H1 (cell line): Measurements from ENCODE around the gene TSKS.

Experiments
- BRCA1 ChIP-seq: IDR thresholded peaks from 2 replicates; pipeline ENCODE4 v1.6.1; 2012; ENCODE audit warnings: low read depth, low read length, improper control_type of control experiment
- CREB1 ChIP-seq: IDR thresholded peaks from 2 replicates; pipeline ENCODE4 v1.6.1; 2012; ENCODE audit warnings: inconsistent platforms
- NRF1 ChIP-seq: IDR thresholded peaks from 2 replicates; pipeline ENCODE4 v1.6.1; 2011; ENCODE audit warnings: mild to moderate bottlenecking, low read depth, low read length, improper control_type of control experiment
- POLR2A ChIP-seq, 2 experiments: IDR thresholded peaks; 1 replicate in 1 of 2; 2 replicates in 1 of 2; pipeline ENCODE4 v1.6.1; 2011; ENCODE audit warnings: low read depth in 2 of 2, low read length in 2 of 2, mild to moderate bottlenecking in 2 of 2; ENCODE audit errors: control extremely low read depth in 1 of 2
- TF ChIP-seq, protein P1 (sequence below), 3 experiments: IDR thresholded peaks; 1 replicate in 2 of 3; 2 replicates in 1 of 3; pipeline versions ENCODE4 v1.5.1 to v1.6.1; 2011; ENCODE audit warnings: low read length in 3 of 3, mild to moderate bottlenecking in 3 of 3, inconsistent platforms in 2 of 3, low read depth in 1 of 3, moderate library complexity in 1 of 3; ENCODE audit not compliant: insufficient read depth in 1 of 3; ENCODE audit errors: control extremely low read depth in 1 of 3
- TF ChIP-seq, protein P2 (sequence below): fragments of 300-600 bp; sonication (generic); IDR thresholded peaks from 2 replicates; pipeline ENCODE4 v1.7.1; 2012; ENCODE audit warnings: low read length, moderate library complexity, mild to moderate bottlenecking, inconsistent platforms; ENCODE audit not compliant: insufficient replicate concordance

DNA sequence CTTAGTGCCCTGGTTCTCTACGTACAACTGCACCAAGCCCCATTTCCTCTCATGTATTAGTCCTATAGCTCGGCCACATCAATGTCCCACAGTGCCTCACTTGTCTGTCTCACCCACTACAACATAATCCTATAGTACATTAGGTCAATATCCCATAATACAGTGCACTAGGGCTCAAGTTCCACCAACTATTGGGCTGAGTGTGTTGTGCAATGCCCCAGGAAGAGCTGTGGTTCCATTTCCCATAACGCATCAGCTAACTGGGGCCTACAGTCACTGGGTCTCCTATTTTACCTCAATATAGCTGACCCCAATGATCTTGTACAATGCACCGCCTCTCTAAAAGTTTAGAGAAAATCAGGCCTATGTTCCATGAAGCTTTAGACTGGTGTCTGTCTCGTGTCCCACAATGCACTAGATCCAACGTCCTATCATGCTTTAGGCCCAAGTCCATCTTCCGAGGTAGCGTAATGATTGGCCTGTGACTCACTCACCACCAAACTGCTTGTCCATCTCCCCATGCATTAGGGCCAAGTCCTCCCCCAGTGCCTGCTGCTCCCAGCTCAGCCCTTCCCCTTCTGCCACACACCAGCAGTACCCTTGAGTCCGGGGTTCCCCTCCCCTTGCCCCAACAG is 21.8 kb downstream of the TSKS start:
- TF ChIP-seq, protein P1, sequence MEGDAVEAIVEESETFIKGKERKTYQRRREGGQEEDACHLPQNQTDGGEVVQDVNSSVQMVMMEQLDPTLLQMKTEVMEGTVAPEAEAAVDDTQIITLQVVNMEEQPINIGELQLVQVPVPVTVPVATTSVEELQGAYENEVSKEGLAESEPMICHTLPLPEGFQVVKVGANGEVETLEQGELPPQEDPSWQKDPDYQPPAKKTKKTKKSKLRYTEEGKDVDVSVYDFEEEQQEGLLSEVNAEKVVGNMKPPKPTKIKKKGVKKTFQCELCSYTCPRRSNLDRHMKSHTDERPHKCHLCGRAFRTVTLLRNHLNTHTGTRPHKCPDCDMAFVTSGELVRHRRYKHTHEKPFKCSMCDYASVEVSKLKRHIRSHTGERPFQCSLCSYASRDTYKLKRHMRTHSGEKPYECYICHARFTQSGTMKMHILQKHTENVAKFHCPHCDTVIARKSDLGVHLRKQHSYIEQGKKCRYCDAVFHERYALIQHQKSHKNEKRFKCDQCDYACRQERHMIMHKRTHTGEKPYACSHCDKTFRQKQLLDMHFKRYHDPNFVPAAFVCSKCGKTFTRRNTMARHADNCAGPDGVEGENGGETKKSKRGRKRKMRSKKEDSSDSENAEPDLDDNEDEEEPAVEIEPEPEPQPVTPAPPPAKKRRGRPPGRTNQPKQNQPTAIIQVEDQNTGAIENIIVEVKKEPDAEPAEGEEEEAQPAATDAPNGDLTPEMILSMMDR (IDR thresholded peaks at IDR 0.05; ENCODE audit: control extremely low read depth in 1 of 3, insufficient read depth in 1 of 3, low read depth in 1 of 3, low read length in 3 of 3): no peak
- TF ChIP-seq CREB1 (no peak), NRF1 (no peak), POLR2A (IDR thresholded peaks at IDR 0.05; ENCODE audit: control extremely low read depth in 1 of 2, low read depth in 2 of 2, low read length in 2 of 2) (no peak), BRCA1 (no peak)
- TF ChIP-seq, protein P2, sequence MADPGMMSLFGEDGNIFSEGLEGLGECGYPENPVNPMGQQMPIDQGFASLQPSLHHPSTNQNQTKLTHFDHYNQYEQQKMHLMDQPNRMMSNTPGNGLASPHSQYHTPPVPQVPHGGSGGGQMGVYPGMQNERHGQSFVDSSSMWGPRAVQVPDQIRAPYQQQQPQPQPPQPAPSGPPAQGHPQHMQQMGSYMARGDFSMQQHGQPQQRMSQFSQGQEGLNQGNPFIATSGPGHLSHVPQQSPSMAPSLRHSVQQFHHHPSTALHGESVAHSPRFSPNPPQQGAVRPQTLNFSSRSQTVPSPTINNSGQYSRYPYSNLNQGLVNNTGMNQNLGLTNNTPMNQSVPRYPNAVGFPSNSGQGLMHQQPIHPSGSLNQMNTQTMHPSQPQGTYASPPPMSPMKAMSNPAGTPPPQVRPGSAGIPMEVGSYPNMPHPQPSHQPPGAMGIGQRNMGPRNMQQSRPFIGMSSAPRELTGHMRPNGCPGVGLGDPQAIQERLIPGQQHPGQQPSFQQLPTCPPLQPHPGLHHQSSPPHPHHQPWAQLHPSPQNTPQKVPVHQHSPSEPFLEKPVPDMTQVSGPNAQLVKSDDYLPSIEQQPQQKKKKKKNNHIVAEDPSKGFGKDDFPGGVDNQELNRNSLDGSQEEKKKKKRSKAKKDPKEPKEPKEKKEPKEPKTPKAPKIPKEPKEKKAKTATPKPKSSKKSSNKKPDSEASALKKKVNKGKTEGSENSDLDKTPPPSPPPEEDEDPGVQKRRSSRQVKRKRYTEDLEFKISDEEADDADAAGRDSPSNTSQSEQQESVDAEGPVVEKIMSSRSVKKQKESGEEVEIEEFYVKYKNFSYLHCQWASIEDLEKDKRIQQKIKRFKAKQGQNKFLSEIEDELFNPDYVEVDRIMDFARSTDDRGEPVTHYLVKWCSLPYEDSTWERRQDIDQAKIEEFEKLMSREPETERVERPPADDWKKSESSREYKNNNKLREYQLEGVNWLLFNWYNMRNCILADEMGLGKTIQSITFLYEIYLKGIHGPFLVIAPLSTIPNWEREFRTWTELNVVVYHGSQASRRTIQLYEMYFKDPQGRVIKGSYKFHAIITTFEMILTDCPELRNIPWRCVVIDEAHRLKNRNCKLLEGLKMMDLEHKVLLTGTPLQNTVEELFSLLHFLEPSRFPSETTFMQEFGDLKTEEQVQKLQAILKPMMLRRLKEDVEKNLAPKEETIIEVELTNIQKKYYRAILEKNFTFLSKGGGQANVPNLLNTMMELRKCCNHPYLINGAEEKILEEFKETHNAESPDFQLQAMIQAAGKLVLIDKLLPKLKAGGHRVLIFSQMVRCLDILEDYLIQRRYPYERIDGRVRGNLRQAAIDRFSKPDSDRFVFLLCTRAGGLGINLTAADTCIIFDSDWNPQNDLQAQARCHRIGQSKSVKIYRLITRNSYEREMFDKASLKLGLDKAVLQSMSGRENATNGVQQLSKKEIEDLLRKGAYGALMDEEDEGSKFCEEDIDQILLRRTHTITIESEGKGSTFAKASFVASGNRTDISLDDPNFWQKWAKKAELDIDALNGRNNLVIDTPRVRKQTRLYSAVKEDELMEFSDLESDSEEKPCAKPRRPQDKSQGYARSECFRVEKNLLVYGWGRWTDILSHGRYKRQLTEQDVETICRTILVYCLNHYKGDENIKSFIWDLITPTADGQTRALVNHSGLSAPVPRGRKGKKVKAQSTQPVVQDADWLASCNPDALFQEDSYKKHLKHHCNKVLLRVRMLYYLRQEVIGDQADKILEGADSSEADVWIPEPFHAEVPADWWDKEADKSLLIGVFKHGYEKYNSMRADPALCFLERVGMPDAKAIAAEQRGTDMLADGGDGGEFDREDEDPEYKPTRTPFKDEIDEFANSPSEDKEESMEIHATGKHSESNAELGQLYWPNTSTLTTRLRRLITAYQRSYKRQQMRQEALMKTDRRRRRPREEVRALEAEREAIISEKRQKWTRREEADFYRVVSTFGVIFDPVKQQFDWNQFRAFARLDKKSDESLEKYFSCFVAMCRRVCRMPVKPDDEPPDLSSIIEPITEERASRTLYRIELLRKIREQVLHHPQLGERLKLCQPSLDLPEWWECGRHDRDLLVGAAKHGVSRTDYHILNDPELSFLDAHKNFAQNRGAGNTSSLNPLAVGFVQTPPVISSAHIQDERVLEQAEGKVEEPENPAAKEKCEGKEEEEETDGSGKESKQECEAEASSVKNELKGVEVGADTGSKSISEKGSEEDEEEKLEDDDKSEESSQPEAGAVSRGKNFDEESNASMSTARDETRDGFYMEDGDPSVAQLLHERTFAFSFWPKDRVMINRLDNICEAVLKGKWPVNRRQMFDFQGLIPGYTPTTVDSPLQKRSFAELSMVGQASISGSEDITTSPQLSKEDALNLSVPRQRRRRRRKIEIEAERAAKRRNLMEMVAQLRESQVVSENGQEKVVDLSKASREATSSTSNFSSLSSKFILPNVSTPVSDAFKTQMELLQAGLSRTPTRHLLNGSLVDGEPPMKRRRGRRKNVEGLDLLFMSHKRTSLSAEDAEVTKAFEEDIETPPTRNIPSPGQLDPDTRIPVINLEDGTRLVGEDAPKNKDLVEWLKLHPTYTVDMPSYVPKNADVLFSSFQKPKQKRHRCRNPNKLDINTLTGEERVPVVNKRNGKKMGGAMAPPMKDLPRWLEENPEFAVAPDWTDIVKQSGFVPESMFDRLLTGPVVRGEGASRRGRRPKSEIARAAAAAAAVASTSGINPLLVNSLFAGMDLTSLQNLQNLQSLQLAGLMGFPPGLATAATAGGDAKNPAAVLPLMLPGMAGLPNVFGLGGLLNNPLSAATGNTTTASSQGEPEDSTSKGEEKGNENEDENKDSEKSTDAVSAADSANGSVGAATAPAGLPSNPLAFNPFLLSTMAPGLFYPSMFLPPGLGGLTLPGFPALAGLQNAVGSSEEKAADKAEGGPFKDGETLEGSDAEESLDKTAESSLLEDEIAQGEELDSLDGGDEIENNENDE: no peak
